ENCODE measurements around the gene PPP1CA. TPM values are rescaled to one million over a fixed set of nuclear protein-coding genes. Genes with fewer than 3 reads are reported as not detected.

PPP1CA gene
- 1,000 to 10,000 TPM in 1 of 3 donors, 100 to 1,000 TPM in 2; 830 to 1,276 (median 950) TPM for polyA plus RNA-seq

- Mint-ChIP-seq H3K27ac (peak within 1 kb of the TSS; percentile 81 to 97 (median 91)), H3K4me3 (peak within 1 kb of the TSS; percentile 85 to 99 (median 96)), H3K4me1 (peaks cover 48 to 72% of the 10 kb centered on the region in 2 donors), H3K9me3 (no peaks in the 10 kb centered on the region), H3K36me3 (peaks cover 0 to 23% (median 4%) of the 10 kb centered on the region in 3 donors), H3K27me3 (ENCODE audit: low read depth in 3 of 3) (peaks cover 2 to 9% (median 6%) of the 10 kb centered on the region in 3 donors)
- DNase-seq, result peak; percentile 93 to 94 (median 94)
These were observed at the start of gene PPP1CA for GRCh38 chr11:67401495-67402191. Gene PPP1CA, minus strand, starts transcription at chr11:67401858. Its CDS starts 76 bp downstream, at chr11:67401782.

- Mint-ChIP-seq H3K4me1 (peaks cover 7 to 16% of the 10 kb centered on the region in 2 donors), H3K4me3 (no peak overlapping the region)
These were observed 49.4 kb upstream of the PPP1CA start for GRCh38 chr11:67450796-67451657.

GRCh38 chr11:67449116-67449844 is 47.6 kb upstream of the PPP1CA start:
- Mint-ChIP-seq H3K9me3 (no peaks in the 10 kb centered on the region), H3K36me3 (no peaks in the 10 kb centered on the region), H3K4me3 (no peak overlapping the region), H3K27me3 (ENCODE audit: low read depth in 3 of 3) (peaks cover 4 to 13% (median 5%) of the 10 kb centered on the region in 3 donors), H3K27ac (peak overlapping the region in 1 of 6 donors; percentile 6), H3K4me1 (peaks cover 24 to 33% of the 10 kb centered on the region in 2 donors)
- DNase-seq, result no peak

More at GRCh38 chr11:67450796-67451657, 49.4 kb upstream of the PPP1CA start:
- no peak overlapping the region for H3K27ac Mint-ChIP-seq
- H3K9me3 Mint-ChIP-seq, result no peaks in the 10 kb centered on the region
- no peak for DNase-seq
- H3K27me3 Mint-ChIP-seq (ENCODE audit: low read depth in 3 of 3), result peaks cover 2 to 13% (median 6%) of the 10 kb centered on the region in 3 donors
- H3K36me3 Mint-ChIP-seq, result no peaks in the 10 kb centered on the region

- H3K27me3 Mint-ChIP-seq (ENCODE audit: low read depth in 3 of 3), result peaks cover 9 to 18% (median 11%) of the 10 kb centered on the region in 3 donors
- H3K9me3 Mint-ChIP-seq, result no peaks in the 10 kb centered on the region
- no peak overlapping the region for H3K4me3 Mint-ChIP-seq
- H3K27ac Mint-ChIP-seq, result peak overlapping the region in 2 of 6 donors; percentile 40 to 73
- DNase-seq, result no peak
- peaks cover 31 to 40% of the 10 kb centered on the region in 2 donors for H3K4me1 Mint-ChIP-seq
- H3K36me3 Mint-ChIP-seq, result no peaks in the 10 kb centered on the region
These were observed 46.6 kb upstream of the PPP1CA start for GRCh38 chr11:67448220-67448609.

GRCh38 chr11:67445515-67445914 is 43.9 kb upstream of the PPP1CA start:
- DNase-seq, result no peak
- H3K4me1 Mint-ChIP-seq, result peaks cover 53 to 61% of the 10 kb centered on the region in 2 donors
- H3K4me3 Mint-ChIP-seq, result peak overlapping the region; percentile 82 to 88 (median 84)
- H3K36me3 Mint-ChIP-seq, result no peaks in the 10 kb centered on the region
- H3K9me3 Mint-ChIP-seq, result no peaks in the 10 kb centered on the region
- peak overlapping the region; percentile 83 to 94 (median 91) for H3K27ac Mint-ChIP-seq
- H3K27me3 Mint-ChIP-seq (ENCODE audit: low read depth in 3 of 3), result peaks cover 4 to 14% (median 9%) of the 10 kb centered on the region in 3 donors

- peaks cover 76% of the 10 kb centered on the region in 2 donors for H3K4me1 Mint-ChIP-seq
- H3K4me3 Mint-ChIP-seq, result peak overlapping the region; percentile 46 to 68 (median 64)
- H3K36me3 Mint-ChIP-seq, result no peaks in the 10 kb centered on the region
- peaks cover 4 to 16% (median 7%) of the 10 kb centered on the region in 3 donors for H3K27me3 Mint-ChIP-seq (ENCODE audit: low read depth in 3 of 3)
- H3K9me3 Mint-ChIP-seq, result no peaks in the 10 kb centered on the region
- H3K27ac Mint-ChIP-seq, result peak overlapping the region; percentile 59 to 93 (median 84)
- no peak for DNase-seq
These were observed 41.1 kb upstream of the PPP1CA start for GRCh38 chr11:67442504-67443404.

- Mint-ChIP-seq H3K9me3 (no peaks in the 10 kb centered on the region), H3K4me1 (peaks cover 75 to 78% of the 10 kb centered on the region in 2 donors), H3K27ac (peak overlapping the region; percentile 76 to 93 (median 84)), H3K36me3 (peaks cover 0 to under 1% (median 0%) of the 10 kb centered on the region in 3 donors), H3K27me3 (ENCODE audit: low read depth in 3 of 3) (peaks cover 4 to 23% (median 15%) of the 10 kb centered on the region in 3 donors), H3K4me3 (peak overlapping the region; percentile 46 to 68 (median 62))
- no peak for DNase-seq
These were observed 40.2 kb upstream of the PPP1CA start for GRCh38 chr11:67441731-67442351.

GRCh38 chr11:67441098-67441563 is 39.5 kb upstream of the PPP1CA start:
- H3K27me3 Mint-ChIP-seq (ENCODE audit: low read depth in 3 of 3), result peaks cover 4 to 29% (median 18%) of the 10 kb centered on the region in 3 donors
- H3K27ac Mint-ChIP-seq, result peak overlapping the region; percentile 64 to 96 (median 81)
- peaks cover 0 to 5% (median 4%) of the 10 kb centered on the region in 3 donors for H3K36me3 Mint-ChIP-seq
- no peaks in the 10 kb centered on the region for H3K9me3 Mint-ChIP-seq
- peaks cover 77 to 78% of the 10 kb centered on the region in 2 donors for H3K4me1 Mint-ChIP-seq
- DNase-seq, result no peak
- H3K4me3 Mint-ChIP-seq, result peak overlapping the region in 3 of 5 donors; percentile 21 to 35 (median 26)

- DNase-seq, result no peak
- Mint-ChIP-seq H3K4me1 (peaks cover 75% of the 10 kb centered on the region in 2 donors), H3K27ac (peak overlapping the region; percentile 86 to 96 (median 93))
These were observed 38.8 kb upstream of the PPP1CA start for GRCh38 chr11:67440229-67441097.

GRCh38 chr11:67439321-67440228 is 37.9 kb upstream of the PPP1CA start:
- Mint-ChIP-seq H3K9me3 (no peaks in the 10 kb centered on the region), H3K36me3 (peaks cover 0 to 9% (median 4%) of the 10 kb centered on the region in 3 donors)

More at GRCh38 chr11:67440229-67441097, 38.8 kb upstream of the PPP1CA start:
- Mint-ChIP-seq H3K36me3 (peaks cover 0 to 5% (median 4%) of the 10 kb centered on the region in 3 donors), H3K4me3 (peak overlapping the region; percentile 89 to 98 (median 97)), H3K9me3 (no peaks in the 10 kb centered on the region), H3K27me3 (ENCODE audit: low read depth in 3 of 3) (peaks cover 4 to 31% (median 20%) of the 10 kb centered on the region in 3 donors)

More at GRCh38 chr11:67439321-67440228, 37.9 kb upstream of the PPP1CA start:
- H3K27me3 Mint-ChIP-seq (ENCODE audit: low read depth in 3 of 3), result peaks cover 4 to 35% (median 23%) of the 10 kb centered on the region in 3 donors
- peak overlapping the region; percentile 86 to 96 (median 93) for H3K27ac Mint-ChIP-seq
- H3K4me1 Mint-ChIP-seq, result peaks cover 71 to 73% of the 10 kb centered on the region in 2 donors
- no peak for DNase-seq
- peak overlapping the region; percentile 89 to 98 (median 97) for H3K4me3 Mint-ChIP-seq

Measured in immature natural killer cell (primary cell).